Rectal smooth muscle tissue (tissue), 1 donor: ENCODE data around the gene TSGA10.

Source experiments
- H3K27ac ChIP-seq: one replicate; pipeline ENCODE4 v1.7.0; 2013; ENCODE audit warnings: low read depth, low read length, inconsistent platforms
- H3K27me3 ChIP-seq: one replicate; pipeline ENCODE4 v1.7.0; 2013; ENCODE audit warnings: low read length; ENCODE audit not compliant: control insufficient read depth, insufficient read depth
- H3K36me3 ChIP-seq: one replicate; pipeline ENCODE4 v1.7.0; 2013; ENCODE audit warnings: low read length; ENCODE audit not compliant: control insufficient read depth, insufficient read depth
- H3K4me1 ChIP-seq: one replicate; pipeline ENCODE4 v1.7.0; 2013; ENCODE audit warnings: low read length; ENCODE audit not compliant: control insufficient read depth, insufficient read depth
- H3K4me3 ChIP-seq: one replicate; pipeline ENCODE4 v1.7.0; 2013; ENCODE audit warnings: low read length
- H3K9ac ChIP-seq: one replicate; pipeline ENCODE4 v1.7.0; 2013; ENCODE audit warnings: low read length

The TSGA10 gene

GRCh38 chr2:99180755-99181623, 26.2 kb upstream of the TSGA10 start, which contains the start of the genes MITD1 and MRPL30:
TSS of gene MITD1 (minus strand) at chr2:99181058. CDS start at chr2:99180981, 77 bp downstream.
TSS of gene MRPL30 (plus strand) at chr2:99181184. CDS start at chr2:99186204, 5,020 bp downstream.
- no peaks in the 10 kb centered on the region for H3K27me3 ChIP-seq
- H3K36me3 ChIP-seq = peaks cover 2% of the 10 kb centered on the region
- peak within 1 kb of the TSS; percentile 85 for H3K27ac ChIP-seq
- peak within 1 kb of the TSS; percentile 99 for H3K4me3 ChIP-seq
- H3K4me1 ChIP-seq = peaks cover 6% of the 10 kb centered on the region
- H3K9ac ChIP-seq = peak within 1 kb of the TSS; percentile 88

DNA sequence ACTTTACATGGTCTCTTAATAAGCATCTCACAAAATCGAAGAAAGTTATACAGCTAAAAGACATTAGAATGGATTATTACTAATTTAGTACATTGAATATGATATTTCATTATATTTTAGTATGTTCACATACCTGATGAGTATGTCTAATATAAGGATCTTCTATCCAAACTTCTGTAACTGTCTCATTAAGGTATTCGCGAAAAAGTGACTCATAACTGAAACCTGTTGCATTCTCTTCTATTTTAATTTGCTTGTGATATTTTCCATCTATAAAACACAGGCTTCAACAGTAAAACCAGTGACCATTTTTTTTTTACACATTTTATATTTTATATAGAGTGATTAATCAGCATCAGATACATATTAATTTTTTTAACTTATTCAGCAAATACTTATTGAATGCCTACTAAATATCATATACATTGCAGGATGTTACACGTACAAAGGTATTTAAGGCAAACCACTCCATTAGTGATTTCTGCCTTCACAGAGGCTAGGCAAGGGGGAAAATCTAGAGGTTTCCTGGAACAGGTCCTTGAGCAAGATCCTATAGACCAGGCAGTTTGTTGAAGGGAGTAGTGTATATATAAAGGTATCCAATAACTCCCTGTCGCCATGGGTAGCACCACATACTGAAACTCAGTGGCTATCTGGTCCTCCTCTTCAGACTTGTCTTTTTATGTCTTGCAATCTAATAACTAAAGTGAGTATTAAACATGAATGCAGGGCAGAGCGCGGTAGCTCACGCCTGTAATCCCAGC, 16.8 kb upstream of the TSGA10 start:
- Histone ChIP-seq H3K4me3 (no peak overlapping the region), H3K36me3 (peaks cover 10% of the 10 kb centered on the region), H3K4me1 (no peaks in the 10 kb centered on the region), H3K9ac (no peak overlapping the region), H3K27ac (no peak overlapping the region), H3K27me3 (no peaks in the 10 kb centered on the region)

DNA sequence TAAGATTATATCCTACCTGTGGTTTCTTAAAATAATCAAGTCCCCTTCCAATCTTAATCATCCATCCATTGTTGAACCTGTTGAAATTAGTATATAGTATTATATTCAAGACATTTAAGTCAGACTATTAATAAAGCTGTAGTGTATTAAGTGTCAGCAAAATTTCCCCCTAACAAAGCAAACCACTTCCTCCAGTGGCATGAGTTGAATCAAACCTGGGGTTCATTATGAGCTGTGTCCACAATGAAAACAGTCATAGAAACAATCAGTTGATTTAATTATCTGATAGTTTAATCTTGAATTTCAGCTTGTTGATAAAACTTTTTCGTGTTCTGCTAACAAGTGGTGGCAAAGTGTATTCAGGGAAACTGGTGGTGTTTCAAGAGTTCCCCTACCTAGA, 14.8 kb upstream of the TSGA10 start:
- no peaks in the 10 kb centered on the region for H3K4me1 ChIP-seq

DNA sequence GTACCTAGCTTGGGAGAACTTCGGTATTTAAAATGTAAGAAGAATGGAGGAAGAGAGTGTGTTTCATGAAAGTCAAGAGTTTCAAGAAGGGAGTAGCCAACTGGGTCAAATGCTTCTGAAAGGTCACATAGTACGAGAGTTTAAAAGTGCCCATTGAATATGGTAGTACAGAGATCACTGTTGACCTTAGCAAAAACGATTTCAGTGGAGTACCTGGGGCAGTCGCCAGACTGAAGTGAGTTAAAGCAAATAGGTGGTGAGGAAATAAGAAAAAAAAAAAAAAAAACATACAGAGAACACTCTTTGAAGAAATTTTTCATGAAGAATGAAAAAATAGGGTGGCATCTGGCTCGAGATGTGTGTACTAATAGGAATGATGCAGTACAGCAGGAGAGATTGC, 11.5 kb upstream of the TSGA10 start:
- no peak overlapping the region for H3K27ac ChIP-seq
- no peaks in the 10 kb centered on the region for H3K27me3 ChIP-seq
- no peaks in the 10 kb centered on the region for H3K4me1 ChIP-seq
- H3K36me3 ChIP-seq = peaks cover 11% of the 10 kb centered on the region
- H3K9ac ChIP-seq = no peak overlapping the region
- no peak overlapping the region for H3K4me3 ChIP-seq

More for the DNA sequence above, 14.8 kb upstream of the TSGA10 start:
- H3K27me3 ChIP-seq = no peaks in the 10 kb centered on the region
- H3K4me3 ChIP-seq = no peak overlapping the region
- peaks cover 10% of the 10 kb centered on the region for H3K36me3 ChIP-seq
- H3K27ac ChIP-seq = no peak overlapping the region
- no peak overlapping the region for H3K9ac ChIP-seq

- H3K27ac ChIP-seq = no peak overlapping the region
- H3K9ac ChIP-seq = no peak overlapping the region
- H3K4me3 ChIP-seq = no peak overlapping the region
- H3K27me3 ChIP-seq = no peaks in the 10 kb centered on the region
- no peaks in the 10 kb centered on the region for H3K4me1 ChIP-seq
- peaks cover 10% of the 10 kb centered on the region for H3K36me3 ChIP-seq
Observed at GRCh38 chr2:99159594-99159993, 4.9 kb upstream of the TSGA10 start.

DNA sequence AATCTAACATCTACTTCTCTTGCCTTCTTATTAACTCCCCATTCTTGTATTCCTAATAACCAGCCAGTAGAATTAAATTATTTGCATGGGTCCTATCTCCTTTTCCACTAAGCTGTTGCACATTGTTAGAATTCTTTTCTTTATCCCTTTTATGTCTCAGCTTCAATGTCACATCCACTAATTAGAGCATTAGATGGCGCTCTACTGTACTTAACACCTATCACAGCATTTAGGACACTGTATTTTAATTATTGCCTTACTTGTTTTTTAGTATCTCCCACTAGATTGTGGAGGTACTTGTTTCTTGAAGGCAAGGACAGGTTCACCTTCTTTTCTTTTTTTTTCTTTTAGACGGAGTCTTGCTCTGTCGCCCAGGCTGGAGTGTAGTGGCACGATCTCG, 3.9 kb upstream of the TSGA10 start:
- Histone ChIP-seq H3K36me3 (peaks cover 10% of the 10 kb centered on the region), H3K27ac (no peak overlapping the region), H3K27me3 (no peaks in the 10 kb centered on the region), H3K9ac (no peak overlapping the region), H3K4me1 (no peaks in the 10 kb centered on the region), H3K4me3 (no peak overlapping the region)

DNA sequence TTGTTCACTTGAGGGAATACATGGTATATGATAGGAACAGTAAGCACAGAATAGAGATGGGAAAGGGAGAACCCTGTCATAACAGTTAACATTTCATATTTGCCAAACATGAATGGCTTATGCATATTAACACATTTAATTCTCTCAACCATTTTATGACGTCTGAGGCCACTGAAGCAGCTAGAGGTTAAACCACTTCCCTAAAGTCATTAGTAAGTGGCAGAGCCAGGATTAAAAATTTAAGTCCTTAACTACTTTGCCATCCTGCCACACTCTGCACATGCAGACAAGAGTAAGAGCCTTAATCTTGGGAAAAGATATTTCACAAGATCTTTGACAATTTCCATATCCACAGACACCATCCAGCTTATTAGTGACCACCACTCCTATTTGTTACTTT, 2.1 kb upstream of the TSGA10 start:
- Histone ChIP-seq H3K27me3 (no peaks in the 10 kb centered on the region), H3K27ac (no peak overlapping the region), H3K4me3 (no peak overlapping the region), H3K4me1 (no peaks in the 10 kb centered on the region), H3K36me3 (peaks cover 7% of the 10 kb centered on the region), H3K9ac (no peak overlapping the region)

GRCh38 chr2:99153921-99154604, 679 bp downstream of the TSGA10 start:
- H3K27ac ChIP-seq = peak overlapping the region; percentile 89
- peaks cover 4% of the 10 kb centered on the region for H3K36me3 ChIP-seq
- H3K4me3 ChIP-seq = peak overlapping the region; percentile 85
- H3K27me3 ChIP-seq = no peaks in the 10 kb centered on the region
- H3K4me1 ChIP-seq = no peaks in the 10 kb centered on the region
- H3K9ac ChIP-seq = no peak overlapping the region

- H3K9ac ChIP-seq = no peak overlapping the region
- no peak overlapping the region for H3K27ac ChIP-seq
- H3K27me3 ChIP-seq = no peaks in the 10 kb centered on the region
- H3K36me3 ChIP-seq = peaks cover 3% of the 10 kb centered on the region
- H3K4me1 ChIP-seq = no peaks in the 10 kb centered on the region
- no peak overlapping the region for H3K4me3 ChIP-seq
Observed at GRCh38 chr2:99152199-99152895, 2.4 kb downstream of the TSGA10 start.

DNA sequence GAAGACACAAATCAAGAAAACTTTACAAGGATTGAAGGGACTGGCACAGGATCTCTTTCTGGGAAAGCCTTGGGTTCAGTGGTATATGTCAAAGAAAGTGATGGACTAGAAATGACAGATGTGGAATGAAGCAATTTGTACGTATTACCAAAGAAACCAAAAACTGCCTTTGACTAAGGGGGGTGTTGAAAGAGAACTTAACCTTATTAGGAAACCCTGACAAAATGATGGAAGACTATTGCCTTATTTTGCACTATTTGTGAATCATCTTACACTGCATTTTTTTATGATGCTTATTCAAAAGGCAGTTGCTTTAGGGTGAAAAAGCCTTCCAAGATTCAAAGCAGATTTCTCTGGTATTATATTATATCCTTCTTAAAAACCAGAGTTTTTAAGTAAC, 4.0 kb downstream of the TSGA10 start:
- no peak overlapping the region for H3K9ac ChIP-seq
- no peaks in the 10 kb centered on the region for H3K27me3 ChIP-seq
- no peak overlapping the region for H3K27ac ChIP-seq
- no peaks in the 10 kb centered on the region for H3K36me3 ChIP-seq
- no peak overlapping the region for H3K4me3 ChIP-seq
- no peaks in the 10 kb centered on the region for H3K4me1 ChIP-seq

- no peaks in the 10 kb centered on the region for H3K27me3 ChIP-seq
- H3K36me3 ChIP-seq = no peaks in the 10 kb centered on the region
- H3K9ac ChIP-seq = peak within 1 kb of the TSS; percentile 77
- H3K27ac ChIP-seq = peak within 1 kb of the TSS; percentile 60
- H3K4me1 ChIP-seq = no peaks in the 10 kb centered on the region
- peak within 1 kb of the TSS; percentile 99 for H3K4me3 ChIP-seq
Observed at GRCh38 chr2:99141110-99142108, 13.3 kb downstream of the TSGA10 start, which contains the start of gene C2orf15. TSS of gene C2orf15 (plus strand) at chr2:99141707. CDS start at chr2:99150559, 8,852 bp downstream.
